Activated CD8-positive, alpha-beta memory T cell treated with anti-CD3 and anti-CD28 coated beads for 36 hours (primary cell): ENCODE data around the gene NOP14. TPM values are rescaled to one million over a fixed set of nuclear protein-coding genes. Genes with fewer than 3 reads are reported as not detected.

Experiments
- CTCF ChIA-PET: fragments of 350-600 bp; sonication (Branson Sonifier 250); formaldehyde crosslinking; loops from one replicate; lab custom pipeline; 2021; ENCODE audit warnings: antibody characterized with exemption; lab: Charles Lee
- POLR2A ChIA-PET: fragments of 350-600 bp; sonication (Branson Sonifier 250); formaldehyde crosslinking; loops from one replicate; lab custom pipeline; 2021; ENCODE audit warnings: antibody characterized with exemption; lab: Charles Lee
- total RNA-seq, 2 experiments: library from RNA; stranded (reverse); gene quantifications; one replicate each; pipeline ENCODE4 v1.2.3, GENCODE V29; 2021

Gene NOP14
- total RNA-seq, 2 experiments from 2014 or later = 143 TPM

DNA sequence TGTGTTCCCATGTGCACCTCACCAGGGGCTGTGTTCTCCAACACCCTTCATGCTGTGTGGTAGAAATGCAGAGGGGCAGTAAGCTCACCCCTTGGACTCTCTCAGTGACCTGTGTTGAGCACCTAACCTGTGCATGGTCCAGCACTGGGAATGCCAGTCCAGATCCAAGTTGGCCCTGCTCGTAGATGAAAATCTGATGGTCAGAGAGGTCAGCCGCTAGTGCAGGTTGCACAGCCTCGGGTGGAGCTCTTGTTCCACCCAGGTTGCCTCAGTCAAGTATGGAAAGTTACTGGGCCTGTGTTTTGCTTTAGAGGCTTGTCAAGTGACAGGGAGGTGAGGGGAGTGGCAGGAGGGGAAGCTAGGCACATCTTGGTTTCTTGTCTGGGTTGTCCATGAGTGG lies 51.3 kb downstream of the NOP14 start:
- CTCF ChIA-PET = interaction anchor here (3.0 kb wide), 1 partner anchor 42 kb away, joined by 9 read pairs; no protein-coding TSS in a partner anchor
- POLR2A ChIA-PET = no interaction called here

DNA sequence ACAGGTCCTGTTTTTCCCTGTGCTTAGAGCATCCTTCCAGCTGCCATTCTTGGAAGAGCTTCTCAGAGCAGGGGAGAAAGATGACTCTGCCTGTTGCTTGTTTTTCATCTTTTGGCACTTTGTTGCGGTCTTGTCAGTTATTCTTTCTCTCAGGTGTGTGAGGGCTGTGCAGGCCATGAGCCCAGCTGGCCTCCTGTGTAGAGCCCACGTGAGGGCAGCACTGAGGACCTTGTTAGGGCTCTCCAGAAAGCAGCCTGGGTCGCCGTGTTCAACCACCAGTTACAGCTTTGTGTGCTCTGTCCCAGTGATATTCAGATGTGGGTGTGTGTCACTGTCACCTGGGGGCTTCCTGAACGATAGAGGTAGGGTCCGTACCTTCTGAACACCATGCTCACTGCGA lies 52.8 kb downstream of the NOP14 start:
- ChIA-PET CTCF (interaction anchor here (3.0 kb wide), 1 partner anchor 43 kb away, joined by 9 read pairs; no protein-coding TSS in a partner anchor), POLR2A (no interaction called here)

- ChIA-PET POLR2A (no interaction called here), CTCF (no interaction called here)
Observed at GRCh38 chr4:2909583-2909982, 53.6 kb downstream of the NOP14 start.

DNA sequence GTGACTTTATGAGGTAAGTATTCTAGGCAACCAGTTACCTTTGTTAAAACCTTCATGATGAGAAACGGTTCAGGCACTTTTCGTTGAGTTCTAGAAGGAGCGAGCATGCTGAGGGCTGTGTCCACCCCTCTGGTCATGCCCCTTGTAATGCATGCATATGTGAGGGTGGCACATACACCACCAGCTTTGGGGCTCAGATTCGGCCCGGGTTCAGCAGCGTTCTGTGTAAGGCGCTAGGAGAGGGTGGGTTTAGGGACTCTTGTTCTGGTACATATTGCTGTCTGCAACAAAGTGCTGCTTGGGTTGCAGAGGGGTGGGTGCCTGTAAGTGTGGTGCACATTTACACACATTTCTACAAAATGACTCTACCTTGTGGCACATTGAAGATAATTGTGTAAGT lies 54.5 kb downstream of the NOP14 start:
- ChIA-PET CTCF (no interaction called here), POLR2A (no interaction called here)

DNA sequence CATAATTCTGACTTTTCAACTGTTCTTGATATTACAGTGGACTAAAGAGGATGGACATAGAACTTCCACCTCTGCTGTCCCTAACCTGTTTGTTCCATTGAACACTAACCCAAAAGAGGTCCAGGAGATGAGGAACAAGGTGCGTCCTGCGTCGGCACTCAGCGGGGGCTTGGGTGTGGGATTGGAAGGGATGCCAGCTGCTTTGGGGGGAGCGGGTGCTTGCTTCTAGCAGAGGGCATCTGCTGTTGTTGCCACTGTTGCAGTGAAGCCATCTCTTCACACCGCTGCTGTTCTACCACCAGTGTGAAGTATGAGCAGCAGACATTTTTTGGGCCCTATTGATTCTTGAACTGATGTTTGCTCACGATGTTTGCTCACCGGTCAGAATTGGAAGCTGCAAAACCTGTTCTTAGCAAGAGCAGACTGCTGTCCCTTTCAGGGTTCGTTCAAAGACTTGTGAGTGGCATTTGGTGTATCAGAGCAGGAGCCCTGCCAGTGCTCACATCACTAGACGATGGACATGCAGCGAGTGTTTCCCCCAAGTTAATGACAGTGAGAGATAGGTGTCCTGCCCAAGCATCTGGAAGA lies 55.4 kb downstream of the NOP14 start:
- POLR2A ChIA-PET = no interaction called here

DNA sequence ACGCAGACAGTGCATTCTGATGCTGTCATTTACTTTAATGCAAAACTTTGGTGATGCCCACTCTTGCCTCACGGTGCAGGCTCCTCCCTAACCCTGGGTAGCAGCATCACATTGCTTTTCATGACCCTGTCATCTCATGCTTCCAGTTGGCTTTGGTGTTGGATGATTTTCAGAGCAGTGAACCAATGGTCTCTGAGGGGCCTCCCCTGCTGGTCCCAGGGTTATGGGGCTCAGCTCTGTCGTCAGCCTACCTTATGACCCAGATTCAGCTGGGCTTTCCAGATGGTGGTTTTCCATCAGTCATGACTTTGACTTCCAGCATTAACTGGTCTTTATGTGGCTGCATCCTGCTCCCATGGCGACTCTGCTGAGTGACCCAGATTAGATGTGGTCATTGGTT lies 56.0 kb downstream of the NOP14 start:
- ChIA-PET POLR2A (no interaction called here), CTCF (no interaction called here)

More for the DNA sequence above, 55.4 kb downstream of the NOP14 start:
- CTCF ChIA-PET = no interaction called here

DNA sequence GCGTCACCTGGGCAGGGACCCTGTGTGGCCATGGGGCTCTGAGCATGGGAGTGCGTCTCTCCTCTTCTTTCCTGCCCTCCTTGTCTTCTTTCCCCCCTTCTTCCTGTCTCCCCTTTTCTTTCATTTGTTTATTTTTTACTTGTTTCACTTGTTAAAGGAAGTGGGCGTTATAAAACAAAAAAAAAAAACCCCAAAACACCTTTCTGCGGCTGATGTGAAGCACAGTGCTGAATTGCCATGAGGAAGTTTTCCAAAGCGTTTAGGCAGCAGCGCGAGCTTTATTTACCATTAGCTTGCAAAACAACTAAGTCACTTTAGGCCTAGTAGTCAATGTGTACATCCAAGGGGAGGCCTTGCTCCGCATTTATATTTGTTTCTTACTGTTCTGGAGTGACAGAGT lies 57.0 kb downstream of the NOP14 start:
- ChIA-PET CTCF (no interaction called here), POLR2A (no interaction called here)

DNA sequence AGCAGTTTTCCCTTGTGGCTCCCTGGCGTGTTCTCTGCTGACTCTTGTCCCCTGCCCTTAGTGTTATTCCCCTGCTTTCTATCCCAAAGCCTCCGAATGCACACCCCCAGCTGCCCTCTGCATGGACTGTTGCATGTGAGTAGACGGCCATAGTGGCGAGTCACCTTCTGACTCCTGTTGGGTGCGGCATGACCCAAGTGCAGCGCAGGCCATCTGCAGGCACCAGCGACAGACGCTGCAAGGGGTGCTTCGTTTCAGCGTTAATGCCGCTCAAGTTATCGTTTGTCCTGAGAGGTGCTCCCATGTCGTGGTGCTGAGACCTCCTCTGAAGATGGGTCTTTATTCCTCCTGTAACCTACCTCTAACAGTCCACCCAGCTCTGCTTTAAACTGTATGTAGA lies 57.7 kb downstream of the NOP14 start:
- ChIA-PET CTCF (no interaction called here), POLR2A (no interaction called here)

GRCh38 chr4:2902126-2902525 lies 61.1 kb downstream of the NOP14 start:
- CTCF ChIA-PET = no interaction called here
- POLR2A ChIA-PET = interaction anchor here (0.8 kb wide), 1 partner anchor 406 kb away, joined by 3 read pairs; no protein-coding TSS in a partner anchor

DNA sequence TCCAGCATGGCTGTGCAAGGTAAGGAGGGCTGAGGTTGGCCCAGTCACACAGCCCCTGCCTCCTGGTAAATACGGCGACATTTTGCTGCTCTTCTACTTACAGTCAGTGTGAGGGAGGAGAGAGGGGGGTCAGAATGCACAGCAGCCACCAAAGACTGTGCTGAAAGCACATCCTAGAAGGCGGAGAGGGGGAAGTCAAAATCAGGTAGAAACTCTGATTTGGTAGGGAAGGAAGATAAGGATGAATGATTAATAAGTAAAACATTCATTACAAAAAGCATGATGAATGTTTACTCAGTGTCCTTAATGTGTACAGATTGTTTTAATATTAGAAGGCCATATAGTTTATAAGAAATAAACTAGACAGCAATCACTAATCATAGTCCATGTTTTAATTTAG lies 62.0 kb downstream of the NOP14 start:
- CTCF ChIA-PET = no interaction called here
- POLR2A ChIA-PET = no interaction called here

GRCh38 chr4:2900741-2901140 lies 62.5 kb downstream of the NOP14 start:
- POLR2A ChIA-PET = no interaction called here
- CTCF ChIA-PET = no interaction called here

DNA sequence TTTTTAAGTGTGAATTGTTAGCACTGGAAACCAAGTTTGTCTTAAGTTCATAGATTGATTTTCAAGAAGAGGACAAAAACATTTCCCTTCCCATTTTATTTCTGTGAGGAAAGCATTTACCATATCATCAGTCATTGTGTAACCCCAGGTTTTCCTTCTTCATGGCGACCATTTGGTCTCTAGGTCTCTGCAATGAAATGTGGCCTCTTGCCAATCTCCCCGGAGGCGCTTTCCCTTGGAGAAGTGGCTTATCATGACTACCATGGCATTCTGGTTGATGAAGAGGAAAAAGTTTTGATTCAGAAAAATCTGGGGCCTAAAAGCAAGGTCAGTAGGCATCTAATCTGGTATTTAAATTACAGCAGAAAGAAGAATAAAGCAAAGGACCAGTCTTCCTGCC lies 65.2 kb downstream of the NOP14 start:
- ChIA-PET CTCF (no interaction called here), POLR2A (no interaction called here)

DNA sequence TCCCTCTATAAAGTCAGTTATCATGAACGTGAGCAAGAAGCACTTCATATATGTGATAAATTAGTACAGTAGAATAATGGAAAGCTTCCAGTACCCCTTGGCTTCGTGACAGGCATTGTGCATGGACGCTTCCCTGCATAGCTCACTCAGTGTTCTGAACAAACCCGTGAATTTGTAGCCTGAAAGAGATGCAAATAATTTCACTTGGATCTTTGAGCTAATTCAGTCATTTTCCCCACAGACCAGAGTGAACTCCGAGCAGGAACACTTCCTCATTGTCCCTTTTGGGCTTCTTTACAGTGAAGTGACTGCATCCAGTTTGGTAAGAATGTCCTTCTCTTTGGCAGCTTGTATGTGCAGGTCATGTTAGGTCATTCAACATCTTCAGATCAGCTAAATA lies 69.4 kb downstream of the NOP14 start:
- POLR2A ChIA-PET = no interaction called here
- CTCF ChIA-PET = interaction anchor here (1.1 kb wide), 1 partner anchor 129 kb away, joined by 3 read pairs; no protein-coding TSS in a partner anchor

DNA sequence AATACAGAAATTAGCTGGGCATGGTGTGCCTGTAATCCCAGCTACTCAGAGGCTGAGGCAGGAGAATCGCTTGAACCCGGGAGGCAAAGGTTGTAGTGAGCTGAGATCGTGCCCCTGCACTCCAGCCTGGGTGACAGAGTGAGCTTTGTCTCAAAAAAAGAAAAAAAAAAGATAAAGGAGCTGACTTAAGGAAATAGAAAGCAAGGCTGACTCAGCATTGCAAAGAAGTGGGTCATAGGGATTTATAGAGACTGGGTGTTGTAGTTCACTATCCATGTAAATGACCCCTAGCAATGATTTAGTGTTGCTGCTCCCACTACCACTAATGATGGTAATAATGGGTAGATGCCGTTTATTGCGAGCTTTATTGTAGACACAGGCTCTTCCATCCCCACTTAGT lies 71.9 kb downstream of the NOP14 start:
- ChIA-PET CTCF (interaction anchor here (1.6 kb wide), 1 partner anchor 10 kb away, joined by 3 read pairs; no protein-coding TSS in a partner anchor), POLR2A (no interaction called here)

GRCh38 chr4:2888886-2889285 lies 74.3 kb downstream of the NOP14 start:
- ChIA-PET CTCF (no interaction called here), POLR2A (no interaction called here)

Other genes starting within 250 kb of the NOP14 start
- gene TNIP2, start 207.1 kb downstream of the NOP14 start, total RNA-seq = 10 to 100 TPM; 85.5 to 86.4 TPM
- gene SH3BP2, start 170.3 kb downstream of the NOP14 start, total RNA-seq = 10 to 100 TPM; 78.8 to 82.5 TPM
- gene ADD1, start 119.6 kb downstream of the NOP14 start, total RNA-seq = 100 to 1,000 TPM; 151 to 154 TPM
- gene GRK4, start 165 bp upstream of the NOP14 start, total RNA-seq = 1 to 10 TPM; 4.9 to 5.3 TPM
- gene HTT-AS, start 111.1 kb upstream of the NOP14 start, total RNA-seq = not detected
- 10 to 100 TPM; 52.5 to 55.7 TPM for gene HTT, start 111.3 kb upstream of the NOP14 start, total RNA-seq